ENCODE measurements around the gene FER1L5. TPM values are rescaled to one million over a fixed set of nuclear protein-coding genes. Genes with fewer than 3 reads are reported as not detected.
A peak's percentile ranks its signal among the peaks of the same experiment; 100 is the strongest.

The FER1L5 gene
- not detected in 2 replicates for total RNA-seq
- polyA plus RNA-seq, result not detected in 2 replicates
- not detected in 2 replicates for polyA plus RNA-seq (2011; cell fraction: cytosol; rRNA removed)
- polyA plus RNA-seq (2011; cell fraction: nucleus; rRNA removed), result 0.03 TPM in 1 of 2 replicates, not detected in the other
- polyA plus RNA-seq (2012), result not detected in 2 replicates
- not detected in 2 replicates for polyA minus RNA-seq
- not detected for polyA minus RNA-seq (2011; cell fraction: cytosol; rRNA and poly(A)+ RNA removed)
- not detected in 2 replicates for polyA minus RNA-seq (2011; cell fraction: nucleus; rRNA and poly(A)+ RNA removed)
- Bru-seq, nascent RNA, result percentile 6 among the genes with signal in this experiment
- percentile 2 among the genes with signal in this experiment for BruChase-seq, experiment 1, labeled RNA remaining after a 6-hour chase
- percentile 4 among the genes with signal in this experiment for BruChase-seq, experiment 2, labeled RNA remaining after a 2-hour chase
- long read RNA-seq, result 0 reads

- ChIA-PET POLR2A (no interaction called here), CTCF (no interaction called here)
- Histone ChIP-seq H4K20me1 (replicated peaks; ENCODE audit: control insufficient read depth, extremely low read depth, insufficient read depth, low read length) (no peaks in the 10 kb centered on the region), H3K27ac (ENCODE audit: insufficient read depth, low read depth, low read length) (no peak within 1 kb of the TSS), H3K36me3 (ENCODE audit: control insufficient read depth in 2 of 2, extremely low read depth in 1 of 2, insufficient read depth in 2 of 2, low read length in 2 of 2) (no peaks in the 10 kb centered on the region), H3K9ac (replicated peaks; ENCODE audit: extremely low read depth, insufficient read depth, low read length) (no peak within 1 kb of the TSS), H3K9me1 (replicated peaks; ENCODE audit: control insufficient read depth, extremely low read depth, insufficient read depth, low read length) (no peaks in the 10 kb centered on the region), H3K4me2 (ENCODE audit: insufficient read depth, low read length) (no peak within 1 kb of the TSS), H3K79me2 (ENCODE audit: control insufficient read depth, insufficient read depth, low read length) (no peaks in the 10 kb centered on the region), H3K4me3 (replicated peaks in 1 of 3; ENCODE audit: insufficient read depth in 1 of 3, low read depth in 1 of 3, low read length in 3 of 3) (no peak within 1 kb of the TSS), H3K27me3 (ENCODE audit: control insufficient read depth in 2 of 2, insufficient read depth in 2 of 2, low read length in 2 of 2) (no peaks in the 10 kb centered on the region), H3K4me1 (ENCODE audit: control insufficient read depth, extremely low read depth, insufficient read depth, low read length) (peaks cover 2% of the 10 kb centered on the region), H2AFZ (ENCODE audit: low read depth, low read length) (peak within 1 kb of the TSS; percentile 7), H3K9me3 (replicated peaks; ENCODE audit: control insufficient read depth, insufficient read depth, low read length) (no peaks in the 10 kb centered on the region)
- intact Hi-C loops (cut with micrococcal nuclease) (no loop called here), dilution Hi-C loops (cut with MboI; ENCODE audit: extremely low pct_ligation_motif_present, low sequenced_read_pairs) (no loop called here)
- BruUV-seq (replicated peaks), result no TSS peak
- DNase-seq (ENCODE audit: low read depth, low spot score) (no peak), FAIRE-seq (no peak)
- TF ChIP-seq POLR2A (IDR thresholded peaks at IDR 0.05; ENCODE audit: low read depth, low read length), result no peak
- no peak for TF ChIP-seq EZH2 (IDR thresholded peaks at IDR 0.05; ENCODE audit: borderline replicate concordance, low read depth, low read length, severe bottlenecking)
Measured at GRCh38 chr2:96642564-96643360, at the start of gene FER1L5. Gene FER1L5 (plus strand): TSS chr2:96642764. CDS start chr2:96642837, 73 bp downstream.

DNA sequence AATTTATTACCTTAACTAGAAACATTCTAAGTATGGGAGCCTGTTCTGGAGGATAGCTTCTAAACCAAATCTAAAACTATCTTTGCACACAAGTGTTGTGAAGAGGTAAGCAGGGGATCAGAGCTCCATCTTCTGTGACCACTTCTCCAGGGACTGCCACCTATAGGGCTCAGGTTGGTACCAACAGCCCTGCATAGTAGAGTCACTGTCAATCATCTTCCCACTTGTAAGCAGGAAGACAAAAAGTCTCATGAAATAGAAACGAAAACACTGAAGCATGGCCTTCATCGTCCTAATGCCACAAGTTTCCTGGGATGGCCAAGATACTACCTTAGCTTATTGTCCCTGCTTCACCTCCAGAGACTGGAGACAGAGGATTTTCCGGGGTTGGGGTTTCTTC lies 48.3 kb upstream of the FER1L5 start:
- peaks cover 28 to 30% of the 10 kb centered on the region in 2 experiments for H3K36me3 ChIP-seq (ENCODE audit: control insufficient read depth in 2 of 2, extremely low read depth in 1 of 2, insufficient read depth in 2 of 2, low read length in 2 of 2)
- no peaks in the 10 kb centered on the region for H3K4me1 ChIP-seq (ENCODE audit: control insufficient read depth, extremely low read depth, insufficient read depth, low read length)
- no peaks in the 10 kb centered on the region for H4K20me1 ChIP-seq (replicated peaks; ENCODE audit: control insufficient read depth, extremely low read depth, insufficient read depth, low read length)
- intact Hi-C loops (cut with micrococcal nuclease) (no loop called here), dilution Hi-C loops (cut with MboI; ENCODE audit: extremely low pct_ligation_motif_present, low sequenced_read_pairs) (no loop called here)
- POLR2A ChIA-PET, result no interaction called here
- no peaks in the 10 kb centered on the region for H3K79me2 ChIP-seq (ENCODE audit: control insufficient read depth, insufficient read depth, low read length)
- FAIRE-seq, result no peak
- H3K27ac ChIP-seq (ENCODE audit: insufficient read depth, low read depth, low read length), result no peak overlapping the region
- H3K9ac ChIP-seq (replicated peaks; ENCODE audit: extremely low read depth, insufficient read depth, low read length), result no peak overlapping the region
- H3K4me2 ChIP-seq (ENCODE audit: insufficient read depth, low read length), result no peak overlapping the region
- H3K27me3 ChIP-seq (ENCODE audit: control insufficient read depth in 2 of 2, insufficient read depth in 2 of 2, low read length in 2 of 2), result no peaks in the 10 kb centered on the region
- no peaks in the 10 kb centered on the region for H3K9me1 ChIP-seq (replicated peaks; ENCODE audit: control insufficient read depth, extremely low read depth, insufficient read depth, low read length)
- no peak overlapping the region for H2AFZ ChIP-seq (ENCODE audit: low read depth, low read length)
- no peaks in the 10 kb centered on the region for H3K9me3 ChIP-seq (replicated peaks; ENCODE audit: control insufficient read depth, insufficient read depth, low read length)
- BruUV-seq (replicated peaks), result no TSS peak
- no peak for DNase-seq (ENCODE audit: low read depth, low spot score)
- no peak for TF ChIP-seq POLR2AphosphoS5 (IDR thresholded peaks at IDR 0.05; ENCODE audit: insufficient read depth, low read depth, low read length)
- TF ChIP-seq, protein P1, sequence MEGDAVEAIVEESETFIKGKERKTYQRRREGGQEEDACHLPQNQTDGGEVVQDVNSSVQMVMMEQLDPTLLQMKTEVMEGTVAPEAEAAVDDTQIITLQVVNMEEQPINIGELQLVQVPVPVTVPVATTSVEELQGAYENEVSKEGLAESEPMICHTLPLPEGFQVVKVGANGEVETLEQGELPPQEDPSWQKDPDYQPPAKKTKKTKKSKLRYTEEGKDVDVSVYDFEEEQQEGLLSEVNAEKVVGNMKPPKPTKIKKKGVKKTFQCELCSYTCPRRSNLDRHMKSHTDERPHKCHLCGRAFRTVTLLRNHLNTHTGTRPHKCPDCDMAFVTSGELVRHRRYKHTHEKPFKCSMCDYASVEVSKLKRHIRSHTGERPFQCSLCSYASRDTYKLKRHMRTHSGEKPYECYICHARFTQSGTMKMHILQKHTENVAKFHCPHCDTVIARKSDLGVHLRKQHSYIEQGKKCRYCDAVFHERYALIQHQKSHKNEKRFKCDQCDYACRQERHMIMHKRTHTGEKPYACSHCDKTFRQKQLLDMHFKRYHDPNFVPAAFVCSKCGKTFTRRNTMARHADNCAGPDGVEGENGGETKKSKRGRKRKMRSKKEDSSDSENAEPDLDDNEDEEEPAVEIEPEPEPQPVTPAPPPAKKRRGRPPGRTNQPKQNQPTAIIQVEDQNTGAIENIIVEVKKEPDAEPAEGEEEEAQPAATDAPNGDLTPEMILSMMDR (IDR thresholded peaks at IDR 0.05; ENCODE audit: extremely low read depth in 1 of 2, insufficient read depth in 1 of 2, low read depth in 1 of 2, low read length in 2 of 2), result no peak
- no peak for TF ChIP-seq JUN (IDR thresholded peaks at IDR 0.05; ENCODE audit: borderline replicate concordance, insufficient read depth, insufficient read length, low read depth)
- no peak for TF ChIP-seq POLR2A (IDR thresholded peaks at IDR 0.05; ENCODE audit: low read depth, low read length)
- TF ChIP-seq MYC (IDR thresholded peaks at IDR 0.05; ENCODE audit: low read depth, low read length), result no peak
- TF ChIP-seq GATA2 (IDR thresholded peaks at IDR 0.05; ENCODE audit: insufficient read depth, insufficient read length, low read depth, low read length), result no peak
- TF ChIP-seq MAX (IDR thresholded peaks at IDR 0.05; ENCODE audit: insufficient read depth, insufficient read length), result no peak
- TF ChIP-seq EZH2 (IDR thresholded peaks at IDR 0.05; ENCODE audit: borderline replicate concordance, low read depth, low read length, severe bottlenecking), result no peak
- no peak for TF ChIP-seq FOS (IDR thresholded peaks at IDR 0.05; ENCODE audit: borderline replicate concordance, insufficient read depth, low read length)
- CTCF ChIA-PET, result interaction anchor here (2.9 to 3.0 kb wide), 2 partner anchors 10 to 40 kb away, joined by 11 to 13 read pairs; no protein-coding TSS in a partner anchor
- H3K4me3 ChIP-seq (replicated peaks in 1 of 3; ENCODE audit: insufficient read depth in 1 of 3, low read depth in 1 of 3, low read length in 3 of 3), result no peak overlapping the region

Data from endothelial cell of umbilical vein (primary cell).